KMS-11 (cell line): ENCODE measurements around the gene KRT1.

Experiments used
- H2AFZ ChIP-seq: fragments of 200-600 bp; sonication (generic); 2 replicates; pipeline ENCODE4 v1.6.1; 2016; ENCODE audit warnings: antibody characterized with exemption, mixed run types, low read depth
- H3K27ac ChIP-seq: fragments of 200-600 bp; sonication (generic); 2 replicates; pipeline ENCODE4 v1.6.1; 2016; ENCODE audit warnings: mild to moderate bottlenecking, mixed run types
- H3K27me3 ChIP-seq: fragments of 200-600 bp; sonication (generic); 2 replicates; pipeline ENCODE4 v1.6.1; 2017; ENCODE audit warnings: mild to moderate bottlenecking, low read depth, mixed run types, moderate library complexity; ENCODE audit not compliant: insufficient read depth
- H3K36me3 ChIP-seq: fragments of 200-600 bp; sonication (generic); 2 replicates; pipeline ENCODE4 v1.6.1; 2017; ENCODE audit warnings: mild to moderate bottlenecking, mixed run types; ENCODE audit not compliant: insufficient read depth
- H3K4me1 ChIP-seq: fragments of 200-600 bp; sonication (generic); 2 replicates; pipeline ENCODE4 v1.6.1; 2016; ENCODE audit warnings: mild to moderate bottlenecking, low read depth, mixed run types; ENCODE audit not compliant: poor library complexity, severe bottlenecking
- H3K4me2 ChIP-seq: fragments of 200-600 bp; sonication (generic); 2 replicates; pipeline ENCODE4 v1.7.0; 2016; ENCODE audit warnings: mild to moderate bottlenecking, mixed run types
- H3K4me3 ChIP-seq: fragments of 200-600 bp; sonication (generic); IDR thresholded peaks from 2 replicates; pipeline ENCODE4 v1.6.1; 2017; ENCODE audit warnings: low read depth, low read length, mixed read lengths; ENCODE audit not compliant: insufficient read depth
- H3K79me2 ChIP-seq: fragments of 200-600 bp; sonication (generic); 2 replicates; pipeline ENCODE4 v1.6.1; 2016; ENCODE audit warnings: low read depth, mixed run types; ENCODE audit not compliant: insufficient read depth
- H3K9ac ChIP-seq: fragments of 200-600 bp; sonication (generic); 2 replicates; pipeline ENCODE4 v1.6.1; 2016; ENCODE audit warnings: mild to moderate bottlenecking, mixed run types
- H4K20me1 ChIP-seq: fragments of 200-600 bp; sonication (generic); 2 replicates; pipeline ENCODE4 v1.6.1; 2016; ENCODE audit warnings: mild to moderate bottlenecking, mixed run types; ENCODE audit not compliant: insufficient read depth
- TF ChIP-seq, protein P1 (sequence below): fragments of 200-600 bp; sonication (generic); conservative IDR thresholded peaks from 2 replicates; pipeline ENCODE4 v1.6.1; 2017; ENCODE audit warnings: low read depth, mild to moderate bottlenecking, antibody characterized with exemption, low read length, moderate library complexity, mixed read lengths

KRT1 gene

GRCh38 chr12:52658196-52658595, 22.0 kb downstream of the KRT1 start:
- Histone ChIP-seq H3K79me2 (no peaks in the 10 kb centered on the region), H3K36me3 (no peaks in the 10 kb centered on the region), H3K27ac (no peak overlapping the region), H4K20me1 (no peaks in the 10 kb centered on the region), H3K9ac (no peak overlapping the region), H3K4me3 (no peak overlapping the region), H3K4me2 (no peak overlapping the region), H2AFZ (no peak overlapping the region), H3K27me3 (peaks cover 14% of the 10 kb centered on the region), H3K4me1 (no peaks in the 10 kb centered on the region)
- TF ChIP-seq, protein P1, sequence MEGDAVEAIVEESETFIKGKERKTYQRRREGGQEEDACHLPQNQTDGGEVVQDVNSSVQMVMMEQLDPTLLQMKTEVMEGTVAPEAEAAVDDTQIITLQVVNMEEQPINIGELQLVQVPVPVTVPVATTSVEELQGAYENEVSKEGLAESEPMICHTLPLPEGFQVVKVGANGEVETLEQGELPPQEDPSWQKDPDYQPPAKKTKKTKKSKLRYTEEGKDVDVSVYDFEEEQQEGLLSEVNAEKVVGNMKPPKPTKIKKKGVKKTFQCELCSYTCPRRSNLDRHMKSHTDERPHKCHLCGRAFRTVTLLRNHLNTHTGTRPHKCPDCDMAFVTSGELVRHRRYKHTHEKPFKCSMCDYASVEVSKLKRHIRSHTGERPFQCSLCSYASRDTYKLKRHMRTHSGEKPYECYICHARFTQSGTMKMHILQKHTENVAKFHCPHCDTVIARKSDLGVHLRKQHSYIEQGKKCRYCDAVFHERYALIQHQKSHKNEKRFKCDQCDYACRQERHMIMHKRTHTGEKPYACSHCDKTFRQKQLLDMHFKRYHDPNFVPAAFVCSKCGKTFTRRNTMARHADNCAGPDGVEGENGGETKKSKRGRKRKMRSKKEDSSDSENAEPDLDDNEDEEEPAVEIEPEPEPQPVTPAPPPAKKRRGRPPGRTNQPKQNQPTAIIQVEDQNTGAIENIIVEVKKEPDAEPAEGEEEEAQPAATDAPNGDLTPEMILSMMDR, result no peak

DNA sequence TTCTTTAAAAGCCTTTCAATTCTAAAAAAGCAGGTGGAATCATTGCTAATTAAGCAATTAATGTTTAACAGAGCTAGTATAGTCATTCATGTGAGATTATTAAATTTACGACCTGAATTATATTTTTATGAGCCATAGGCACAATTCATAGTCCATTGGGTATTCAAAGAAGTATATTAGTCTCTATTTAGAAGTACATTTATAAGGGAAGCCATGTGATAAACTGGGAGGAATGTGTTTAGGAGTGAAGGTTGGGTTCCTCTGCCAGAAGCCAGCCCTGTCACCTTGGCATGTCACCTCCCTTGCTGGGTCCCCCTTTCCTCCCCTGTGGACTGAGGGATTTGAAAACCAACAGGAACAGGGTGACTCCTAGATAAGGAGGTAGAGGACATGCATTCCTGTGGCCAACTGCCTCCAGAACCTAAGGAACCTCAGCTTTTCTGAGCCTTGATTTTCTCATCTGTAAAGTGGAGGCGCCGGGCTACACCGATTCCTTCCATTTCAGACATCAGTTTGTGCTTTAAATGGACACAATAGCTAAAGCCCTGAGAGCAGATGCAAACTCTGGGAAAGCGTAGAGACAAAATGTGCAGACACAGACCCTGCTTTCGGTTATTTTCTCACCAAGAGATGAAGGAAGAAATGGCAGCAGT, 22.8 kb downstream of the KRT1 start:
- Histone ChIP-seq H2AFZ (no peak overlapping the region), H3K27me3 (peaks cover 21% of the 10 kb centered on the region), H3K4me2 (no peak overlapping the region), H3K4me3 (no peak overlapping the region), H3K4me1 (no peaks in the 10 kb centered on the region), H3K27ac (no peak overlapping the region), H4K20me1 (no peaks in the 10 kb centered on the region), H3K36me3 (no peaks in the 10 kb centered on the region), H3K79me2 (no peaks in the 10 kb centered on the region), H3K9ac (no peak overlapping the region)
- TF ChIP-seq, protein P1, result no peak

DNA sequence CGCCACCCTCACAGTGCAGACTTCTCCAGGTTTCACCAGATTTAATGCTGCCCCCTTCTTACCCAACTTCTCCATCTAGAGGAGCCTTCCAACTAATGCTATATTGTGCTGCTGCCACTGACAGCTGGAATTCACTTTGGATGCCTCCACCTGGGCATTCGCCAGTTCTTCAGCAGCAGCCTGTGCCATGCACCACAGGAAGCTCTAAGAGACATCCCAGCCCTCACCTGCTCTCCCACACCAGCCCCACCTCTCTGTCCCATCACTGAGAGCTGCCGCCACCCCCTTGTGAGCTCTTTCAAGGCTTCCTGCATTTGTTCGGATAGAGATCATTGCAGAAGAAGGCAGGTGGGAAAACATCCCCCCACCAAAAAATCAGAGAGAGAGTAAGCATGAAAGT, 23.6 kb downstream of the KRT1 start:
- TF ChIP-seq, protein P1, result no peak
- Histone ChIP-seq H3K36me3 (no peaks in the 10 kb centered on the region), H4K20me1 (no peaks in the 10 kb centered on the region), H3K27me3 (peaks cover 24% of the 10 kb centered on the region), H3K4me2 (no peak overlapping the region), H2AFZ (no peak overlapping the region), H3K4me1 (no peaks in the 10 kb centered on the region), H3K9ac (no peak overlapping the region), H3K79me2 (no peaks in the 10 kb centered on the region), H3K4me3 (no peak overlapping the region), H3K27ac (no peak overlapping the region)

DNA sequence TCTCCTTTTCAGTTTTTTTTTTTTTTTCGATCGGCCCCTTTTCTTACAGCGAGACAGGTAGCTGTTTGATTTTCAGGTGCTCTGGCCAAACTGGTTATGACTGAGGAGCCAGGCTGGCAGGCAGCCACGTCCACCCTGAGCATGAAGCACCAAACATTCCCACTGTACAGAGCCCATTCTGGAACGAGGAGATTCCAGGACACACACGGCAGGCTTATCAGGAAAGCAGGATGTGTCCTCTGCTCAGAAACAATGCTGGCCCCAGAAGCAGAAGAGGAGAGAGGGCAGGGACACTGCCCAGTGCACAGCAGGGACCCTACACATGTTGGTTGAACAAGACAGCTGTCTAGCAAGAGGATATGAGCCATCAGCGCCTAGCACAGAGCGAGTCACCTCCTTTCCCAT, 24.5 kb downstream of the KRT1 start:
- no peak overlapping the region for H3K9ac ChIP-seq
- TF ChIP-seq, protein P1, result no peak
- no peak overlapping the region for H3K27ac ChIP-seq
- H3K4me2 ChIP-seq, result no peak overlapping the region
- no peaks in the 10 kb centered on the region for H3K36me3 ChIP-seq
- H3K4me3 ChIP-seq, result no peak overlapping the region
- H2AFZ ChIP-seq, result no peak overlapping the region
- H4K20me1 ChIP-seq, result no peaks in the 10 kb centered on the region
- no peaks in the 10 kb centered on the region for H3K79me2 ChIP-seq
- H3K4me1 ChIP-seq, result no peaks in the 10 kb centered on the region
- peaks cover 24% of the 10 kb centered on the region for H3K27me3 ChIP-seq
